Measurements from ENCODE around the gene MAP1LC3B2. TPM values are rescaled to one million over a fixed set of nuclear protein-coding genes. Genes with fewer than 3 reads are reported as not detected.

The MAP1LC3B2 gene
- total and polyA plus RNA-seq, 2 of the 13 experiments (the other 11 are each of a cell fraction or from before 2014, with no cell fraction given): 0.60 to 2.2 TPM

GRCh38 chr12:116529048-116529447, 30.1 kb upstream of the MAP1LC3B2 start (continued):
- no peak for TF ChIP-seq MIER2 (CRISPR knock-in tag; IDR thresholded peaks at IDR 0.05)
- no peak for TF ChIP-seq ZNF781 (CRISPR knock-in tag; IDR thresholded peaks at IDR 0.05; ENCODE audit: borderline replicate concordance, not compliant biosample characterization)
- TF ChIP-seq GABPB1 (CRISPR knock-in tag; IDR thresholded peaks at IDR 0.05): no peak
- peak; percentile 90 for TF ChIP-seq ISL2 (CRISPR knock-in tag; IDR thresholded peaks at IDR 0.05)
- peak; percentile 71; the same call in 1 of the 2 replicates for TF ChIP-seq POGK (CRISPR knock-in tag; conservative IDR thresholded peaks at IDR 0.05)
- peak; percentile 91 for TF ChIP-seq MIXL1 (CRISPR knock-in tag; IDR thresholded peaks at IDR 0.05)
- peak; percentile 74; the same call in 1 of the 2 replicates for TF ChIP-seq AHDC1 (CRISPR knock-in tag; IDR thresholded peaks at IDR 0.05; ENCODE audit: borderline replicate concordance)
- TF ChIP-seq ZNF619 (CRISPR knock-in tag; IDR thresholded peaks at IDR 0.05): no peak
- no peak for TF ChIP-seq ZMYM2 (CRISPR knock-in tag; IDR thresholded peaks at IDR 0.05)
- no peak for TF ChIP-seq AHR (CRISPR knock-in tag; IDR thresholded peaks at IDR 0.05)
- TF ChIP-seq PCBP1 (IDR thresholded peaks at IDR 0.05; ENCODE audit: borderline replicate concordance, low read depth, low read length): no peak
- no peak for TF ChIP-seq DZIP1 (CRISPR knock-in tag; IDR thresholded peaks at IDR 0.05)
- no peak for TF ChIP-seq ZNF777 (CRISPR knock-in tag; IDR thresholded peaks at IDR 0.05)
- TF ChIP-seq ESRRA (CRISPR knock-in tag; IDR thresholded peaks at IDR 0.05; ENCODE audit: low read depth): no peak
- TF ChIP-seq TEAD2 (CRISPR knock-in tag; IDR thresholded peaks at IDR 0.05): no peak
- no peak for TF ChIP-seq TEAD3 (CRISPR knock-in tag; optimal IDR thresholded peaks at IDR 0.05; ENCODE audit: borderline replicate concordance)
- no peak for TF ChIP-seq WIZ (CRISPR knock-in tag; IDR thresholded peaks at IDR 0.05)
- no peak for TF ChIP-seq ZSCAN25 (CRISPR knock-in tag; IDR thresholded peaks at IDR 0.05)
- no peak for TF ChIP-seq ZNF816 (CRISPR knock-in tag; IDR thresholded peaks at IDR 0.05; ENCODE audit: borderline replicate concordance)
- no peak for TF ChIP-seq E2F5 (CRISPR knock-in tag; conservative IDR thresholded peaks at IDR 0.05)
